ENCODE results near the gene NMUR1.
"Not testable (repeated sequence)": the region's sequence is repeated elsewhere in the genome, so short reads cannot be mapped to it uniquely, and the experiment has no call there.

DNA sequence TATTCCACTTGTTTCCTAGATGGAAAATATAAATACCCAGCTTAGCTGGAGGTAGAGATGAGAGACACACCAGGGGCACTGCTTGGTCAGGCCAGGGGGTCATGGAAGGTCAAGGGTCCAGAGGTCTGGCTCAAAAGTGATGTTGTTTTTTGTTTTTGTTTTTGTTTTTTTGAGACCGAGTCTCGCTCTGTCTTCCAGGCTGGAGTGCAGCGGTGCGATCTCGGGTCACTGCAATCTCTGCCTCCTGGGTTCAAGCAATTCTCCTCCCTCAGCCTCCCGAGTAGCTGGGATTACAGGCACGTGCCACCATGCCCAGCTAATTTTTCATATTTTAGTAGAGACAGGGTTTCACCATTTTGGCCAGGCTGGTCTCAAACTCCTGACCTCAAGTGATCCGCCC lies 26.3 kb upstream of the NMUR1 start:
- TF ChIP-seq POLR2A, POLR2AphosphoS5, CTCF (IDR thresholded peaks at IDR 0.05): not testable (repeated sequence)
